KMS-11 (cell line): ENCODE measurements around the gene SH2D7.

Source experiments
- H2AFZ ChIP-seq: fragments of 200-600 bp; sonication (generic); 2 replicates; pipeline ENCODE4 v1.6.1; 2016; ENCODE audit warnings: antibody characterized with exemption, mixed run types, low read depth
- H3K27ac ChIP-seq: fragments of 200-600 bp; sonication (generic); 2 replicates; pipeline ENCODE4 v1.6.1; 2016; ENCODE audit warnings: mild to moderate bottlenecking, mixed run types
- H3K27me3 ChIP-seq: fragments of 200-600 bp; sonication (generic); 2 replicates; pipeline ENCODE4 v1.6.1; 2017; ENCODE audit warnings: mild to moderate bottlenecking, low read depth, mixed run types, moderate library complexity; ENCODE audit not compliant: insufficient read depth
- H3K36me3 ChIP-seq: fragments of 200-600 bp; sonication (generic); 2 replicates; pipeline ENCODE4 v1.6.1; 2017; ENCODE audit warnings: mild to moderate bottlenecking, mixed run types; ENCODE audit not compliant: insufficient read depth
- H3K4me1 ChIP-seq: fragments of 200-600 bp; sonication (generic); 2 replicates; pipeline ENCODE4 v1.6.1; 2016; ENCODE audit warnings: mild to moderate bottlenecking, low read depth, mixed run types; ENCODE audit not compliant: poor library complexity, severe bottlenecking
- H3K4me2 ChIP-seq: fragments of 200-600 bp; sonication (generic); 2 replicates; pipeline ENCODE4 v1.7.0; 2016; ENCODE audit warnings: mild to moderate bottlenecking, mixed run types
- H3K4me3 ChIP-seq: fragments of 200-600 bp; sonication (generic); IDR thresholded peaks from 2 replicates; pipeline ENCODE4 v1.6.1; 2017; ENCODE audit warnings: low read depth, low read length, mixed read lengths; ENCODE audit not compliant: insufficient read depth
- H3K79me2 ChIP-seq: fragments of 200-600 bp; sonication (generic); 2 replicates; pipeline ENCODE4 v1.6.1; 2016; ENCODE audit warnings: low read depth, mixed run types; ENCODE audit not compliant: insufficient read depth
- H3K9ac ChIP-seq: fragments of 200-600 bp; sonication (generic); 2 replicates; pipeline ENCODE4 v1.6.1; 2016; ENCODE audit warnings: mild to moderate bottlenecking, mixed run types
- H4K20me1 ChIP-seq: fragments of 200-600 bp; sonication (generic); 2 replicates; pipeline ENCODE4 v1.6.1; 2016; ENCODE audit warnings: mild to moderate bottlenecking, mixed run types; ENCODE audit not compliant: insufficient read depth
- TF ChIP-seq, protein P1 (sequence below): fragments of 200-600 bp; sonication (generic); conservative IDR thresholded peaks from 2 replicates; pipeline ENCODE4 v1.6.1; 2017; ENCODE audit warnings: low read depth, mild to moderate bottlenecking, antibody characterized with exemption, low read length, moderate library complexity, mixed read lengths

Gene SH2D7

DNA sequence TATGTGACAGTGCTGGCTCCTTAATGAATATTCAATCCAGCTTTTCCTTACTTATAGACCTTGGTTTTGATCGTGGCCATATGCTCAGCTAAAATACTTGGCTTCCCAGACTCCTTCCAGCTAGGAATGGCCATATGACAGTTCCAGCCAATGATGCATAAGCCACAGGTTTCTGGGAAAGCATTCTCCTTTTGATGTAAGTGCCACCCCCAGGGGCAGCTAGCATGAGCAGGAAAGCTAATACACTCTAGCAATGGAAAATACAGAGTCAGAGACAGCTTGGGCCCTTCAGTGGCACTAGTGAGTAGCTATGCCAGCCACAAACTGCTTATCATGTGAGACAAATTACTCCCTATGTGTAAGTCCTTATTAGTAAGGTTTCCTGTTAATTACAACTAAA lies 41.5 kb upstream of the SH2D7 start:
- H3K9ac ChIP-seq = no peak overlapping the region
- H3K27ac ChIP-seq = no peak overlapping the region
- peaks cover 12% of the 10 kb centered on the region; the same call in 1 of the 2 replicates for H3K79me2 ChIP-seq
- no peak overlapping the region for H2AFZ ChIP-seq
- H4K20me1 ChIP-seq = no peaks in the 10 kb centered on the region
- H3K4me3 ChIP-seq = no peak overlapping the region
- peaks cover 80% of the 10 kb centered on the region for H3K4me1 ChIP-seq
- no peaks in the 10 kb centered on the region for H3K27me3 ChIP-seq
- H3K36me3 ChIP-seq = no peaks in the 10 kb centered on the region
- H3K4me2 ChIP-seq = no peak overlapping the region
- TF ChIP-seq, protein P1, sequence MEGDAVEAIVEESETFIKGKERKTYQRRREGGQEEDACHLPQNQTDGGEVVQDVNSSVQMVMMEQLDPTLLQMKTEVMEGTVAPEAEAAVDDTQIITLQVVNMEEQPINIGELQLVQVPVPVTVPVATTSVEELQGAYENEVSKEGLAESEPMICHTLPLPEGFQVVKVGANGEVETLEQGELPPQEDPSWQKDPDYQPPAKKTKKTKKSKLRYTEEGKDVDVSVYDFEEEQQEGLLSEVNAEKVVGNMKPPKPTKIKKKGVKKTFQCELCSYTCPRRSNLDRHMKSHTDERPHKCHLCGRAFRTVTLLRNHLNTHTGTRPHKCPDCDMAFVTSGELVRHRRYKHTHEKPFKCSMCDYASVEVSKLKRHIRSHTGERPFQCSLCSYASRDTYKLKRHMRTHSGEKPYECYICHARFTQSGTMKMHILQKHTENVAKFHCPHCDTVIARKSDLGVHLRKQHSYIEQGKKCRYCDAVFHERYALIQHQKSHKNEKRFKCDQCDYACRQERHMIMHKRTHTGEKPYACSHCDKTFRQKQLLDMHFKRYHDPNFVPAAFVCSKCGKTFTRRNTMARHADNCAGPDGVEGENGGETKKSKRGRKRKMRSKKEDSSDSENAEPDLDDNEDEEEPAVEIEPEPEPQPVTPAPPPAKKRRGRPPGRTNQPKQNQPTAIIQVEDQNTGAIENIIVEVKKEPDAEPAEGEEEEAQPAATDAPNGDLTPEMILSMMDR = no peak

DNA sequence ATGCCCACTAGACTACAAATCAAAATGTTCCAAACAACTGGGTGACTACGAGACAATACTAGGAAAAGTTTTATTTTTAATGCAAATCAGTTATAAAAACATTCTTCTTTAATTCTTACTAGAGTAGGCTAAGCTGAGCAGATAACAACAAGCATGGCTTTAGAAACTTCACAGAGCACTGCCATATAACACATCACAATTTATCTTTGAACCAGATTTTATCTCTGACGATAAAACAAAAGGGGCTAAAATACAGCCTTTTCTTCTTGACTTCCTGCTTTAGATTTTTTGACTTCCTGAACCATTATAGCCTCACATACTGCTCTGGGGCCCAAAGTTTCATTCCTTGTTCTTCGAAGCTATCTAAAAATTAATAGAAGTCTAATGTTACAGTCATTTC lies 40.8 kb upstream of the SH2D7 start:
- Histone ChIP-seq H3K27ac (no peak overlapping the region), H3K4me3 (no peak overlapping the region), H4K20me1 (no peaks in the 10 kb centered on the region), H3K36me3 (no peaks in the 10 kb centered on the region), H2AFZ (no peak overlapping the region), H3K4me1 (peaks cover 80% of the 10 kb centered on the region), H3K79me2 (peaks cover 16% of the 10 kb centered on the region; the same call in 1 of the 2 replicates), H3K9ac (no peak overlapping the region), H3K4me2 (no peak overlapping the region), H3K27me3 (no peaks in the 10 kb centered on the region)
- TF ChIP-seq, protein P1 = no peak

DNA sequence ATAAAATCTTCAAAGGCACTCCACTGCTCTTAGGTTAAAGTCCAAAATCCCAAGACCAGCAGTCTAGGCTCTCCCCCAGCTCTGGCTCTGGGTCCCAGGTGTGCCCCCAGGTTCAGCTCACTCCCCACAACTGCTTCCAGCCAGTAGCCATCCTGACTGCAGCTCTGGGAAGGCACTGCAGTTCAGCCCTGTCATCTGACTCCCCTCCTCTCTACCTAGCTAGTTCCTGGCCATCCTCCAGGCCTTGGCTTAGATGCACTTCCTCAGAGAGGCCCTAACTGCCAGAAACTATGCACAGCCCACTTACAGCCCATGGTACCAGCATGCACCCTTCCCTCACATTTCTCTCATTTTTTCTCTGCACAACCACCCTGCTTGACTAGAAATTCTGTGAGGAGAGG lies 40.4 kb upstream of the SH2D7 start:
- Histone ChIP-seq H3K27ac (no peak overlapping the region), H3K27me3 (no peaks in the 10 kb centered on the region), H3K4me1 (peaks cover 80% of the 10 kb centered on the region), H2AFZ (no peak overlapping the region), H3K4me3 (no peak overlapping the region), H3K36me3 (no peaks in the 10 kb centered on the region), H3K79me2 (peaks cover 16% of the 10 kb centered on the region; the same call in 1 of the 2 replicates), H3K9ac (no peak overlapping the region), H4K20me1 (no peaks in the 10 kb centered on the region), H3K4me2 (no peak overlapping the region)
- TF ChIP-seq, protein P1 = no peak

DNA sequence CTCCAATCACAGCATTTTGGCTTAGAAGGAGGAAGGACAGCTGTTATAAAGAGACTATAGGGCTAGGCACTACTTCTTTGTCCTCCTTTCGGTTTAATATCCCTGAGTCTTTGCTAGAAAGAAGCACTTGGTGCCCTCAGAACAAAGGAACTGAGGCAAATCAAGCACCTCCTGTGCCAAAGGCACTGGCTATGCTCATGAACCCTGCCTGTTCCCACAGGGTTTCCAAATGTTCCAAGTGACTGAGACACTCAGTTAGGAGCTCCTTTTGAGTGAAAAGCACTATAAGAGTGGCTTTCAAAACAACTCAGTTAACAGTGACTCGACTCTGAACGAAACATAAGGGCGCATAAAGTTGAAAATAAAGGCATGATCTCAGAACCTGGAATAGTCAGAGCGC lies 39.8 kb upstream of the SH2D7 start:
- Histone ChIP-seq H3K79me2 (peaks cover 21% of the 10 kb centered on the region; the same call in 1 of the 2 replicates), H4K20me1 (no peaks in the 10 kb centered on the region), H3K27me3 (no peaks in the 10 kb centered on the region), H3K4me1 (peaks cover 80% of the 10 kb centered on the region), H3K4me2 (no peak overlapping the region), H2AFZ (no peak overlapping the region), H3K36me3 (no peaks in the 10 kb centered on the region), H3K4me3 (no peak overlapping the region), H3K9ac (no peak overlapping the region), H3K27ac (no peak overlapping the region)
- TF ChIP-seq, protein P1 = no peak
